OCI-LY1 (cell line): ENCODE measurements around the gene SCAPER.

Source experiments
- H2AFZ ChIP-seq: fragments of 200-600 bp; sonication (generic), shearing (Covaris generic); 2 replicates; pipeline ENCODE4 v1.6.0; 2014; ENCODE audit warnings: antibody characterized with exemption, mild to moderate bottlenecking, low read length
- H3F3A ChIP-seq: fragments of 200-600 bp; sonication (generic), shearing (Covaris generic); 2 replicates; pipeline ENCODE4 v1.6.0; 2014; ENCODE audit warnings: mild to moderate bottlenecking, antibody characterized with exemption, low read length, moderate library complexity; ENCODE audit not compliant: insufficient read depth
- H3K27ac ChIP-seq: fragments of 200-600 bp; sonication (generic); 2 replicates; pipeline ENCODE4 v1.5.1; 2014; ENCODE audit warnings: low read length, mixed run types, mild to moderate bottlenecking, low read depth; ENCODE audit not compliant: poor library complexity, severe bottlenecking
- H3K27me3 ChIP-seq: fragments of 200-600 bp; sonication (generic); 2 replicates; pipeline ENCODE4 v1.6.0; 2014; ENCODE audit warnings: antibody characterized with exemption, mild to moderate bottlenecking, low read length, moderate library complexity; ENCODE audit not compliant: insufficient read depth
- H3K36me3 ChIP-seq: fragments of 200-600 bp; sonication (generic); 2 replicates; pipeline ENCODE4 v1.6.1; 2014; ENCODE audit warnings: mild to moderate bottlenecking, antibody characterized with exemption, low read length, moderate library complexity, mixed read lengths; ENCODE audit not compliant: insufficient read depth
- H3K4me1 ChIP-seq: fragments of 200-600 bp; sonication (generic); 2 replicates; pipeline ENCODE4 v1.5.1; 2014; ENCODE audit warnings: mild to moderate bottlenecking, low read length, moderate library complexity; ENCODE audit not compliant: insufficient read depth, severe bottlenecking
- H3K4me2 ChIP-seq: fragments of 200-600 bp; sonication (generic), shearing (Covaris generic); 2 replicates; pipeline ENCODE4 v1.6.1; 2014; ENCODE audit warnings: low read length
- H3K4me3 ChIP-seq: fragments of 200-600 bp; sonication (generic); 2 replicates; pipeline ENCODE4 v1.5.1; 2014; ENCODE audit warnings: low read length, low read depth, mild to moderate bottlenecking, mixed read lengths; ENCODE audit not compliant: poor library complexity, severe bottlenecking
- H3K79me2 ChIP-seq: fragments of 200-600 bp; shearing (Covaris generic); 2 replicates; pipeline ENCODE4 v1.6.1; 2016; ENCODE audit warnings: mixed run types, low read length, mixed read lengths; ENCODE audit not compliant: insufficient read depth
- H3K9ac ChIP-seq: fragments of 200-600 bp; sonication (generic), shearing (Covaris generic); 2 replicates; pipeline ENCODE4 v1.6.1; 2014; ENCODE audit warnings: mild to moderate bottlenecking, low read length, mixed read lengths
- H3K9me2 ChIP-seq: fragments of 200-600 bp; sonication (generic), shearing (Covaris generic); 2 replicates; pipeline ENCODE4 v1.6.1; 2014; ENCODE audit warnings: low read depth, mild to moderate bottlenecking, low read length, mixed read lengths
- H3K9me3 ChIP-seq: fragments of 200-600 bp; shearing (Covaris generic); 2 replicates; pipeline ENCODE4 v1.6.1; 2014; ENCODE audit warnings: low read length, mixed read lengths
- H4K20me1 ChIP-seq: fragments of 200-600 bp; sonication (generic), shearing (Covaris generic); 2 replicates; pipeline ENCODE4 v1.6.0; 2016; ENCODE audit warnings: mild to moderate bottlenecking, low read length; ENCODE audit not compliant: insufficient read depth
- EZH2 ChIP-seq: fragments of 200-600 bp; sonication (generic), shearing (Covaris generic); IDR thresholded peaks from 2 replicates; pipeline ENCODE4 v1.8.0; 2017; ENCODE audit warnings: borderline replicate concordance, mixed run types, mild to moderate bottlenecking, antibody characterized with exemption, low read length, moderate library complexity, mixed read lengths
- TF ChIP-seq, protein P1 (sequence below): fragments of 200-600 bp; sonication (generic), shearing (Covaris generic); IDR thresholded peaks from 2 replicates; pipeline ENCODE4 v1.5.1; 2017; ENCODE audit warnings: mild to moderate bottlenecking, antibody characterized with exemption, low read length, moderate library complexity, mixed read lengths

Gene SCAPER

DNA sequence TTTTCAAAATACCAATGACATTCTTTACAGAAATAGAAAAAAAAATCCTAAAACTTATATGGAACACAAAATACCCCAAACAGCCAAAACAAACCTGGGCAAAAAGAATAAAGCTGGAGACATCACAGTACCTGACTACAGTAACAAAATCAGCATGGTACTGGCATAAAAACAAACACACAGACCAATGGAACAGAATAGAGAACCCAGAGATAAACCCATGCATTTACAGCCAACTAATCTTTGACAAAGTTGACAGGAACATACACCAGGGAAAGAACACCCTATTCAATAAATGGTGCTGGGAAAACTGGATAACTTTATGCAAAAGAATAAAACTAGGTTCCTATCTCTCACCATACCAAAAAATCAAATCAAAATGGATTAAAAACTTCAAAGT, 36.4 kb downstream of the SCAPER start:
- H3K27ac ChIP-seq = no peak overlapping the region
- H3K27me3 ChIP-seq = no peaks in the 10 kb centered on the region
- H3K9ac ChIP-seq = no peak overlapping the region
- H3K4me2 ChIP-seq = no peak overlapping the region
- H3F3A ChIP-seq = no peaks in the 10 kb centered on the region; the same call in none of the 2 replicates
- H3K36me3 ChIP-seq = no peaks in the 10 kb centered on the region
- no peaks in the 10 kb centered on the region for H3K9me3 ChIP-seq
- H3K4me1 ChIP-seq = peaks cover 4% of the 10 kb centered on the region
- no peaks in the 10 kb centered on the region for H3K9me2 ChIP-seq
- no peak for TF ChIP-seq EZH2
- TF ChIP-seq, protein P1, sequence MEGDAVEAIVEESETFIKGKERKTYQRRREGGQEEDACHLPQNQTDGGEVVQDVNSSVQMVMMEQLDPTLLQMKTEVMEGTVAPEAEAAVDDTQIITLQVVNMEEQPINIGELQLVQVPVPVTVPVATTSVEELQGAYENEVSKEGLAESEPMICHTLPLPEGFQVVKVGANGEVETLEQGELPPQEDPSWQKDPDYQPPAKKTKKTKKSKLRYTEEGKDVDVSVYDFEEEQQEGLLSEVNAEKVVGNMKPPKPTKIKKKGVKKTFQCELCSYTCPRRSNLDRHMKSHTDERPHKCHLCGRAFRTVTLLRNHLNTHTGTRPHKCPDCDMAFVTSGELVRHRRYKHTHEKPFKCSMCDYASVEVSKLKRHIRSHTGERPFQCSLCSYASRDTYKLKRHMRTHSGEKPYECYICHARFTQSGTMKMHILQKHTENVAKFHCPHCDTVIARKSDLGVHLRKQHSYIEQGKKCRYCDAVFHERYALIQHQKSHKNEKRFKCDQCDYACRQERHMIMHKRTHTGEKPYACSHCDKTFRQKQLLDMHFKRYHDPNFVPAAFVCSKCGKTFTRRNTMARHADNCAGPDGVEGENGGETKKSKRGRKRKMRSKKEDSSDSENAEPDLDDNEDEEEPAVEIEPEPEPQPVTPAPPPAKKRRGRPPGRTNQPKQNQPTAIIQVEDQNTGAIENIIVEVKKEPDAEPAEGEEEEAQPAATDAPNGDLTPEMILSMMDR = no peak
- no peaks in the 10 kb centered on the region for H4K20me1 ChIP-seq
- no peaks in the 10 kb centered on the region for H3K79me2 ChIP-seq
- H3K4me3 ChIP-seq = no peak overlapping the region
- no peak overlapping the region for H2AFZ ChIP-seq

DNA sequence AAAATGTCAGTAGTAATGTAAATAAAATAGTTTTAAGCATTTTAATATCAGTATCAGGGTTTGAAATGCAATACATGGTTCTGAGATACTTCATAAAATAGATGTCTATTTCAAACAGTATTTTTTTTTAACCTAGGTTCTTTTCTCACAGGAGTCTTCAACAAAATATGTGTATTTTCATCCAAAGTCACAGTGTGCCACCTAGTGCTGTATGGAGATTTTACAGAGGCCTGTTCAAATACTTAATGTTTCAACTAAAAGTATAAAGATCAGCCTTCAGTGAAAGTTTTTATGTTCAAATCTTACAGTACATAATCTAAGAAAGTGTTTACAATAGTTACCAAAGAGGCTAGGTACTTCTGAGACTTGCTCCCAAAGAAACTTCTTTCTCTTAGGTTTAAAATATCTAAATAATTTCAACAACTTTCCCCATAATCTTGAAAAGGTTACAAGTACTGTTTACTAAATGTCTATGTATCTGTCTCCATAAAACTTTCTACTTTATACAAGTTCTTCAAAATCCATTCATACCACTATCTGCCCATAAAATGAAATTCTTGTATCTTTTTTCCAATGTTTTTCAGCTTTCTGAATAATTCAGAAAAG, 38.3 kb downstream of the SCAPER start:
- no peaks in the 10 kb centered on the region for H3K4me1 ChIP-seq
- no peak overlapping the region for H3K4me2 ChIP-seq
- no peaks in the 10 kb centered on the region for H4K20me1 ChIP-seq
- no peaks in the 10 kb centered on the region; the same call in 1 of the 2 replicates for H3F3A ChIP-seq
- H3K27me3 ChIP-seq = no peaks in the 10 kb centered on the region
- H3K79me2 ChIP-seq = no peaks in the 10 kb centered on the region
- no peak overlapping the region for H2AFZ ChIP-seq
- H3K4me3 ChIP-seq = no peak overlapping the region
- H3K9ac ChIP-seq = no peak overlapping the region
- no peak overlapping the region for H3K27ac ChIP-seq
- no peaks in the 10 kb centered on the region for H3K9me2 ChIP-seq
- TF ChIP-seq, protein P1 = peak; percentile 64
- TF ChIP-seq EZH2 = no peak
- H3K9me3 ChIP-seq = no peaks in the 10 kb centered on the region
- H3K36me3 ChIP-seq = no peaks in the 10 kb centered on the region

DNA sequence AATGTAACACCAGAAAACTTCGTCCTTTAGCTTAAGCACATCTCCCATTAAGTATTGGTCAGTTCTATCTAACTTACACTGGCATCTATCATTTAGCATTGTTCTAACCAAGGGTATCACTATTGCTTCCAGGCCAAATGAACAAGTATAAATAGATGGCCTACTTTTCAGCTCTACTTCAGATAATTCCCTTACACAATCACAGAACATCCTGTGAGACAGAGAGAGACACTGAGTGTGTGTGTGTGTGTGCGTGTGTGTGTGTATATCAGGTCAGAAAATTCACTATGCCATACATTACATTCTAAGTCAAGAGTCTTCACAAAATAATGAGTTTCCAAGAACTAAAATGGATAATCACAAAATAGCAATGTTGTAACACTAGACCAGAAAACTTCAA, 39.1 kb downstream of the SCAPER start:
- H3K4me1 ChIP-seq = no peaks in the 10 kb centered on the region
- no peaks in the 10 kb centered on the region; the same call in 1 of the 2 replicates for H3F3A ChIP-seq
- H3K36me3 ChIP-seq = no peaks in the 10 kb centered on the region
- H3K4me2 ChIP-seq = no peak overlapping the region
- no peaks in the 10 kb centered on the region for H3K79me2 ChIP-seq
- no peak overlapping the region for H3K4me3 ChIP-seq
- no peaks in the 10 kb centered on the region for H3K9me3 ChIP-seq
- no peaks in the 10 kb centered on the region for H4K20me1 ChIP-seq
- no peaks in the 10 kb centered on the region for H3K27me3 ChIP-seq
- no peak for TF ChIP-seq EZH2
- TF ChIP-seq, protein P1 = no peak
- H3K9me2 ChIP-seq = no peaks in the 10 kb centered on the region
- H3K9ac ChIP-seq = no peak overlapping the region
- no peak overlapping the region for H3K27ac ChIP-seq
- H2AFZ ChIP-seq = no peak overlapping the region
